ENCODE results near the gene SYCE3.
A peak's percentile ranks its signal among the peaks of the same experiment; 100 is the strongest.

SYCE3 gene

GRCh38 chr22:50523806-50524675 lies 38.7 kb downstream of the SYCE3 start:
- no peak for TF ChIP-seq CTCF (IDR thresholded peaks at IDR 0.05; ENCODE audit: low read depth, low read length)
- no peak for TF ChIP-seq EZH2phosphoT487 (IDR thresholded peaks at IDR 0.05; ENCODE audit: low read depth)
- Histone ChIP-seq H3K27me3 (ENCODE audit: low read depth, low read length) (no peaks in the 10 kb centered on the region), H3K36me3 (replicated peaks; ENCODE audit: low read depth, low read length) (peaks cover 4% of the 10 kb centered on the region), H3K27ac (ENCODE audit: low read length) (no peak overlapping the region), H2AFZ (ENCODE audit: low read depth, low read length) (no peak overlapping the region), H3K4me1 (ENCODE audit: low read length) (peaks cover 13% of the 10 kb centered on the region), H3K79me2 (ENCODE audit: low read length) (peaks cover 22% of the 10 kb centered on the region), H3K4me3 (ENCODE audit: low read length) (peak overlapping the region; percentile 84), H3K9me3 (ENCODE audit: insufficient read depth, low read length) (no peaks in the 10 kb centered on the region), H4K20me1 (ENCODE audit: insufficient read depth, low read length) (peaks cover 6% of the 10 kb centered on the region; the same call in 1 of the 2 replicates), H3K9ac (ENCODE audit: low read length) (peak overlapping the region; percentile 92), H3K4me2 (ENCODE audit: low read length) (peak overlapping the region; percentile 95)

- Histone ChIP-seq H3K4me2 (ENCODE audit: low read length) (no peak overlapping the region), H3K9ac (ENCODE audit: low read length) (no peak overlapping the region), H3K4me1 (ENCODE audit: low read length) (peaks cover 13% of the 10 kb centered on the region), H3K36me3 (replicated peaks; ENCODE audit: low read depth, low read length) (peaks cover 4% of the 10 kb centered on the region), H4K20me1 (ENCODE audit: insufficient read depth, low read length) (peaks cover 6% of the 10 kb centered on the region; the same call in 1 of the 2 replicates), H3K4me3 (ENCODE audit: low read length) (no peak overlapping the region), H3K9me3 (ENCODE audit: insufficient read depth, low read length) (no peaks in the 10 kb centered on the region), H3K79me2 (ENCODE audit: low read length) (peaks cover 22% of the 10 kb centered on the region), H3K27ac (ENCODE audit: low read length) (no peak overlapping the region), H2AFZ (ENCODE audit: low read depth, low read length) (no peak overlapping the region), H3K27me3 (ENCODE audit: low read depth, low read length) (no peaks in the 10 kb centered on the region)
- TF ChIP-seq EZH2phosphoT487 (IDR thresholded peaks at IDR 0.05; ENCODE audit: low read depth): no peak
- TF ChIP-seq CTCF (IDR thresholded peaks at IDR 0.05; ENCODE audit: low read depth, low read length): no peak
Measured at GRCh38 chr22:50523458-50523805, 39.3 kb downstream of the SYCE3 start.

GRCh38 chr22:50522806-50523438 lies 39.8 kb downstream of the SYCE3 start:
- H3K9me3 ChIP-seq (ENCODE audit: insufficient read depth, low read length): no peaks in the 10 kb centered on the region
- H3K79me2 ChIP-seq (ENCODE audit: low read length): peaks cover 22% of the 10 kb centered on the region
- no peak overlapping the region for H3K4me3 ChIP-seq (ENCODE audit: low read length)
- no peak overlapping the region for H3K9ac ChIP-seq (ENCODE audit: low read length)
- H3K27ac ChIP-seq (ENCODE audit: low read length): no peak overlapping the region
- peaks cover 4% of the 10 kb centered on the region for H3K36me3 ChIP-seq (replicated peaks; ENCODE audit: low read depth, low read length)
- no peak overlapping the region for H2AFZ ChIP-seq (ENCODE audit: low read depth, low read length)
- H3K4me1 ChIP-seq (ENCODE audit: low read length): peaks cover 13% of the 10 kb centered on the region
- TF ChIP-seq EZH2phosphoT487 (IDR thresholded peaks at IDR 0.05; ENCODE audit: low read depth) (no peak), CTCF (IDR thresholded peaks at IDR 0.05; ENCODE audit: low read depth, low read length) (no peak)
- H3K27me3 ChIP-seq (ENCODE audit: low read depth, low read length): no peaks in the 10 kb centered on the region
- H4K20me1 ChIP-seq (ENCODE audit: insufficient read depth, low read length): peaks cover 6% of the 10 kb centered on the region; the same call in 1 of the 2 replicates
- H3K4me2 ChIP-seq (ENCODE audit: low read length): no peak overlapping the region

- no peak overlapping the region for H3K4me2 ChIP-seq (ENCODE audit: low read length)
- peaks cover 20% of the 10 kb centered on the region for H3K79me2 ChIP-seq (ENCODE audit: low read length)
- H3K27ac ChIP-seq (ENCODE audit: low read length): no peak overlapping the region
- H3K4me1 ChIP-seq (ENCODE audit: low read length): peaks cover 11% of the 10 kb centered on the region
- H3K36me3 ChIP-seq (replicated peaks; ENCODE audit: low read depth, low read length): peaks cover 4% of the 10 kb centered on the region
- no peak overlapping the region for H3K9ac ChIP-seq (ENCODE audit: low read length)
- H3K4me3 ChIP-seq (ENCODE audit: low read length): no peak overlapping the region
- H3K27me3 ChIP-seq (ENCODE audit: low read depth, low read length): no peaks in the 10 kb centered on the region
- no peak for TF ChIP-seq CTCF (IDR thresholded peaks at IDR 0.05; ENCODE audit: low read depth, low read length)
- no peak for TF ChIP-seq EZH2phosphoT487 (IDR thresholded peaks at IDR 0.05; ENCODE audit: low read depth)
- no peak overlapping the region for H2AFZ ChIP-seq (ENCODE audit: low read depth, low read length)
- H3K9me3 ChIP-seq (ENCODE audit: insufficient read depth, low read length): no peaks in the 10 kb centered on the region
- peaks cover 6% of the 10 kb centered on the region; the same call in 1 of the 2 replicates for H4K20me1 ChIP-seq (ENCODE audit: insufficient read depth, low read length)
Measured at GRCh38 chr22:50522208-50522805, 40.4 kb downstream of the SYCE3 start.

Data from OCI-LY3 (cell line).